ENCODE results near the gene ATG9A.

DNA sequence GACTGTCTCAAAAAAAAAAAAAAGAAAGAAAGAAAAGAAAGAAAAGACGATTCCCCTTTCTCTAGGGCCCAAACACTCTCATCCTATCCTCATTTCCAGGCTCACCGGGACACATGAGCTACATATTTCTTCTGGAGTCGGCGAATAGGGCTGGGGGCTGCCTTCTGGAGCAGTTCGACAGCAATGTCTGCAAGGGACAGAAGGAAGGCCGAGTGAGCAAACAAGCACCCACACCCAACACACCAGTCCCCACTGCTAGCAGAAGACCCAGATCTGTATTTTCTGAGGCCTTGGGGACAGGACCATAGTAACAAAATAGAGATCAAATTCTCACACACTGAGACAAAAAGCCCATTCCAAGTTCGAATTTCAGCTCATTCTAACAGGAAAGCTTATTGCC lies 54.0 kb downstream of the ATG9A start:
- TF ChIP-seq POLR2A (IDR thresholded peaks at IDR 0.05; ENCODE audit: low read depth, low read length) (no peak), POLR2AphosphoS5 (IDR thresholded peaks at IDR 0.05; ENCODE audit: low read depth, low read length) (no peak), TAF1 (IDR thresholded peaks at IDR 0.05; ENCODE audit: borderline replicate concordance, low read depth, low read length) (no peak)

Measured in GM12892 (cell line).